NCI-H2227 (cell line): ENCODE data around the gene CA12.

Experiments used
- DNase-seq: peaks from one replicate; lab custom pipeline; 2025; ENCODE audit not compliant: unreplicated experiment; lab: John Stamatoyannopoulos, UW

Gene CA12

GRCh38 chr15:63276342-63277037, 105.2 kb downstream of the CA12 start:
- DNase-seq, result no peak

GRCh38 chr15:63274427-63274826, 107.2 kb downstream of the CA12 start:
- DNase-seq, result no peak
